Kasumi-1 (cell line): ENCODE results near the gene INSL3.

Source experiments
- DNase-seq, 2 experiments: peaks; one replicate each; lab custom pipeline; 2025; lab: John Stamatoyannopoulos, UW

The INSL3 gene

GRCh38 chr19:17846146-17846545 lies 24.8 kb upstream of the INSL3 start:
- DNase-seq, result no peak

DNA sequence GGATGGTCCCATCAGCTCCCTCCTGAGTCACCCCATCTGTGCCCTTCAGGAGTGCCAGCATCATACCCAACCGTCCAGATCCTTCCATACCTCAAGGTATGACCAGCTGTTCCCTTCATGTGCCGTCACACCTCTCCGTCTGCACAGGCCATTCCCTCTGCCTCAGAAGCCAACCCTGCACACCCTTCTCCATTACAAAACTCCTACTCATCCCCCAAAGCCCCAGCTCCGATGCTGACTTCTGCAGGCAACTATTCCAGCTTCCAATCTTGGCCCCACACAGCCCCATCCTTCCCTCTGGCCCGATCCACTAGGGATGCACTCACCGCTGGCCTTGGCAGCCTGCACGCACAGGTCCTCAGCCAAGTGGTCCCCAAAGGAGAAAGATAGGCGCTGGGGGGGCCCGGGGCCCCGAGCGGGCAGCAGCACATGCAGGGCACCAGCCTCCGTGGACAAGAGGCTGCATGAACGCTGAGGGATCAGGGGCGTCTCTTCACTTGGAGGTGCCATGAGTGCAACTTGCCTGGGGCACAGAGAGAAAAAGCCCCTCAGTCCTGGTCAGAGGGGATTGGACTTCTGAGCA lies 22.7 kb upstream of the INSL3 start:
- DNase-seq, result no peak

DNA sequence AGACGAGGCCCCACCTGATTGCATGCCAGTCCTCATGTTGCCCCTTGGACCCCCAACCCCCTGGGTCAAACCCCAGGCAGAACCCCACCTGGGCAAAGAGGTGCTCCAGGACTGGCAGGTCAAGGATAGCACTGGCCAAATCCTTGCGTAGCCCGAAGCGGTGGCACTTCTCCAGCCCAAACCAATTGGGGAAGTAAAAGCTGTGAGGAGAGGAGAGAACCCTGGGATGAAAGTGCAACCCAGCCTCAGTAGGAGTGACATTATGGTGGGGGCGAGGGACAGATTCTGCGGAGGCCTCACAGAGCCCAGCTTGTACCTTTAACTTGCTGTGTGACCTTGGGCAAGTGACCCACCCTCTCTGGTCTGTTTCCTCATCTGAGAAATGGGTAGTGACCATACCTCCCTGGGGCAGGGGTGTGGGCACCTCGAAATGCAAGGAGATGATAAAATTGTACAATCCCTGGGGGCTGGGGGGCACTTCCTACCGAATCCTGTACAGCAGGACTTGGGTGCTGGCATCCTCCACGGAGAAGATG lies 22.0 kb upstream of the INSL3 start:
- no peak for DNase-seq

DNA sequence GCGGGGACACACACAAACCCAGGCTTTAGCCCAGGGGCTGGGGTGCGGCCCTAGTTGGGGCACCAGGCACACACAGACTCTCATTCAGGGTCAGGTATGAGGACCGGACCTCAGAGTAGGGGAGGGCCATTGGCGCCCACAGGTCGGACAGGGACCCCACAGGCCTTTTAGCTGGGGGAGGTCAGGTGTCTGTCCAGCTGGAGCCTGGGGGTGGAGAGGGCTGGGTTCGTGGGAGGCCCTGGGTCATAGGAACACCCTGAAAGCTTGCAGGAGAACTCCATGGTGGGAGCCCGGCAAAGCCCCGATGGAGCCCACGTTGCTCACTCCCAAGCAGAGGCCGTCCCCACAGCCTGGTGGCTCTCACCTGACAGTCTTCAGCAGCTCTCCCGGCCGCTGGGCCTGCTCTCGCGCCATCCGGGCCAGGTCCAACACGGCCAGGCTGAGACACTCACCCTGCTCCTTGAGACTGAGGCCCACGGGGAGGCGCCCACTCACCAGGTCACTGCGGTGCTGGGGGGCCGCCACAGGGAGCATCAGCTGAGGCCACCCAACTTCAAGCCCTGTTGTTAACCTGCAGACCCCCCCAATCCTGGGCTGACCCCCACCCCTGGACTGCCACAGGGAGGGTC lies 21.5 kb upstream of the INSL3 start:
- DNase-seq, result no peak

- DNase-seq, result no peak
Measured at GRCh38 chr19:17841810-17842662, 20.7 kb upstream of the INSL3 start.

DNA sequence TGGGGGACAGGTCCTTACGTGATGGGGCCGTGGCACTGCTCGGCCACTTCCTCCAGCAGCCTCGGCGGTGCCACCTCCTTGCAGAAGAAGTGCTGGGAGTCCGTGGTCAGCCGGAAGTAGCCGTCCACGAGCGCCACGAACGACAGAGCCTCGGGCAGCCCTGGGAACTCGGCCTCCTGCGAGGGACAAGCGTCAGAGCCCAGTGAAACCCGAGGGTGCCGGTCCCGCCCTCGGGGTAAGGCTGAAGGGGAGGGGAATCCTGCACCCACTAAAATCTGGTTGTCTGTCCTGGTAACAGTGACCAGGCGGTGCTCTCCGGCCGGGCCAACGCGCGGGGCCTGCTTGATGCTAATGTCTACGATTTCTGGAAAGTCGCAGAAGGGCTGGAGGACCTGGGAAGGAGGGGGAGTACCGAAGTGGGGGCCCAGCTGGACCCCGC lies 20.1 kb upstream of the INSL3 start:
- no peak for DNase-seq

DNA sequence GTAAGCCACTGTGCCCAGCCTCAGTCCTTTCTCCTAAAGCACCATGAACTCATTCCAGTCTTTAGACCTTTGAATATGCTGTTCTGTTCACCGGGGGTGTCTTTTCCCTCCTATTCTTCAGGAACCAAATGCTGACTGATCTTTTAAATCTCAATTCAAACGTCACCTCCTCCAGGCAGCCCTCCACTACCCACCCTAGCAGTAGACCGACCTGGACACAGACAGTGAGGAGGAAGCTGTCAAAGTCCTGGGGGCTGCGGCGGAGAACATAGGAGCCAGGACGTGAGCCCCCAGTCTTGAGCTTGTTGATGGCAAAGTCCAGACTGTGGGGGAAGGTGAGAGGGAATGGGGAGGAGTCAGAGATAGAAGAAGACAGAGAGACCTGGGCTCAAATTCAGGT lies 18.7 kb upstream of the INSL3 start:
- no peak for DNase-seq

GRCh38 chr19:17837972-17838371 lies 16.7 kb upstream of the INSL3 start:
- no peak for DNase-seq

DNA sequence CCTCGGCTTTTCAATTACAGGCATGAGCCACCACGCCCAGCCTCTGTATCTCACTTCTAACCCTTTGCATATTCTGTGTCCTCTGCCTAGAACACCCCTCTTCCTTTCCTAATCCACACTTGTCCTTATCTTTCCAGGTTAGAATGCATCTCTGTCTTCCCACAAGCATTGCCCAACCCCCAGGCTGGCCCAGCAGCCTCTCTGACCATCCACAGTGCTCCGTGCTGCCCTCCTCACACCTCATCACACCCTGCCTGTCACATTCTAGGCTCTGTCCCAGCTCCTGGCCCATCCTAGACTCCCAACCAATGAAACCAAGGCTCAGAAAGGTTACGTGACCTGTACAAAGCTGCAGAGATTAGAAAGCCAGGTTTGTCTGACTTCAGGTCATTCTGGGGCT lies 15.2 kb upstream of the INSL3 start:
- DNase-seq, result no peak

- no peak for DNase-seq
Measured at GRCh38 chr19:17835182-17836006, 14.1 kb upstream of the INSL3 start.

- no peak for DNase-seq
Measured at GRCh38 chr19:17834350-17835181, 13.2 kb upstream of the INSL3 start.

GRCh38 chr19:17832443-17833208 lies 11.3 kb upstream of the INSL3 start:
- no peak for DNase-seq

GRCh38 chr19:17831419-17831888 lies 10.1 kb upstream of the INSL3 start:
- DNase-seq, result no peak

GRCh38 chr19:17830567-17831418 lies 9.5 kb upstream of the INSL3 start:
- no peak for DNase-seq

DNA sequence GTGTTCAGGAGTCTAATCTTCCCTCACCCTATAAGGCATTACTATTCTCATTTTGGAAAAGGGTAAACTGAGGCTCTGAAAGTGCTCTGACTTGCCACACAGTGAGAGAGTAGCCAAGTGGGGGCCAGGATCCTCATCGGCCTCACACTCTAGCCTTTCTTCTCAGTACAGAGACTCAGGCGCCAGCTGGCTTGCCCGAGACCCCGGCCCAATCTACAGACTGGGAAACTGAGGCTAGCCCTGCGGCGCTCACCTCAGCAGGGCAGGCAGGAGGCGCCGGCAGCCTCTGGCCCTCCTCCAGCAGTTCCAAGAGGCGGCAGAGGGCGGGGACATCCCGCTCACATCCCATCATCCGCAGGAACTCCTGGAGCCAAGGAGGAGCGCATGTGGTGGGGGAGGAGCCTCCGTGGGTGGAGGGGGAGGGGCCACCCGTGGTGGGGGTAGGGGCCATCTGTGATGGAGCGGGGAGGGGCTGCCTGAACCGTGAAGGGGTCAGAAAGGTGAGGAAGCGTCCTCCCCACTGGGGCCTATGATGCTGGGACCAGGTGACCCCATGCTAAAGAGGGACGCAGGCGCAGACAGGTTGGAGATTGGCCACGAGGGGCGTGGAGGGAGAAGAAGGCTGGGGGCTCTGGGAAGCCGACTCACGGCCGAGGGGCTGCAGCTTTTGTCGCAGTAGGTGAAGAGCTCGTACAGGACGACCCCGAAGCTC lies 8.7 kb upstream of the INSL3 start:
- DNase-seq, result no peak

GRCh38 chr19:17826508-17827056 lies 5.3 kb upstream of the INSL3 start:
- no peak for DNase-seq

DNA sequence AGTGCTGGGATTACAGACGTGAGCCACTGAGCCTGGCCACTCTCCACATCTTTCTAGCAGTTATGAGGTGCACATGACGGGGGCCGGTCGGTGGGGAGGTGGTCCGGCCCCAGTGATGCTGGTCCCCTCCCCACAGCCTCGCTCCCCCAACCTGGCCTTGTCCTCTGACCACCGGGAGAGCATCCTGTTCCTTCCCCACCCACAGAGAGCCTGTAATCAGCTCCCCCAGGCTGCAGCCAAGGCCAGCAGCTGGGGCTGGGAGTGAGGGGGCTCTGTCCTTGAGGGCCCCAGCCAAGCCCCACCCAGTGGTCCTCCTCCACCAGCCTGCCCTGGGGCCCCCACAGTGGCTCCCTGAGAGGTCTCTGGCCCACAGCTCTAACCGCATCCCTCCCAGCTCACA lies 3.0 kb upstream of the INSL3 start:
- no peak for DNase-seq

DNA sequence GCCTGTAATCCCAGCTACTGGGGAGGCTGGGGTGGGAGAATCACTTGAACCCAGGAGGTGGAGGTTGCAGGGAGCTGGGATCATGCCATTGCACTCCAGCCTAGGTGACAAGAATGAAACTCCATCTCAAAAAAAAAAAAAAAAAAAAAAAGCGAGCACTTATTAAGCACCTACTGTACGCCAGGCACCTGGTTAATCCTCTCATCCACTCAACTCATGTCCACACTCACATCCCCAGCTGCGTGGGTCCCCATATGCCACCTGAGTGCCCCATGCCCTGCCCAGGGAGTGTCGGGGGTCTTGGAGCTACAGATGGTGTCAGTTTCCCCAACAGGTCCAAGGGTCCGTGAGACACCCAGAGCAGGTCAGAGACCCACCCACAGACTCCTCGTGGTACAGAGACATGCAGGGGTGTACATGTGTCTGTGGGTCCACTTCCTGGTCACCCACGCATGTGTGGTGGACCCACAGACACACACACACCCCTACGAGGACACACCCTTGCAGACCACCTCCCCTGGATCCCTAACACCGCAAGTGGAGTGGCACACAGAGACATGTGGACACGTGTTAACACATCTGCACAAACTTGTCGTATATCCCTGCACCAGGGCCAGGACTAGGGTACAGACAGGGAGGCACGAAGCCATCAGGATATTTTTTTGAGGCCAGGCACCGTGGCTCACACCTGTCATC lies 3.5 kb downstream of the INSL3 start:
- DNase-seq, result no peak
